ENCODE data around the gene P2RY8.

P2RY8 gene

DNA sequence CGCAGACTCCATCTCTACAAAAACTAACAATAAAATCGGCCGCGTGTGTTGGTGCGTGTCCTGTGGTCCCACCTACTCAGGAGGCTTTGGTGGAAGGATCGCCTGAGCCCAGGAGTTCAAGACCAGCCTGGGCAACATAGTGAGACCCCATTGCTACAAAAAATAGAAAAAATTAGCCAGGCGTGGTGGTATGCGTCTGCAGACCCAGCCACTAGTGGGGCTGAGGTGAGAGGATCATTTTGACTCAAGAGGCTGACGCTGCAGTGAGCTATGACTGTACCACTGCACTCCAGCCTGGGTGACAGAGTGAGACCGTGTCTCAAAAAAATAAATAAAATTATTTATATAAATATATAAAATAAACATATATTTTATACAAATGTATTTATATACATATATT is 106.5 kb downstream of the P2RY8 start:
- TF ChIP-seq, protein P1, sequence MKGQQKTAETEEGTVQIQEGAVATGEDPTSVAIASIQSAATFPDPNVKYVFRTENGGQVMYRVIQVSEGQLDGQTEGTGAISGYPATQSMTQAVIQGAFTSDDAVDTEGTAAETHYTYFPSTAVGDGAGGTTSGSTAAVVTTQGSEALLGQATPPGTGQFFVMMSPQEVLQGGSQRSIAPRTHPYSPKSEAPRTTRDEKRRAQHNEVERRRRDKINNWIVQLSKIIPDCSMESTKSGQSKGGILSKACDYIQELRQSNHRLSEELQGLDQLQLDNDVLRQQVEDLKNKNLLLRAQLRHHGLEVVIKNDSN (IDR thresholded peaks at IDR 0.05): no peak
- no peak for TF ChIP-seq EGR1 (IDR thresholded peaks at IDR 0.05)
- TF ChIP-seq EP300 (IDR thresholded peaks at IDR 0.05; ENCODE audit: borderline replicate concordance): no peak
- no peak for TF ChIP-seq NFIC (IDR thresholded peaks at IDR 0.05)
- TF ChIP-seq, protein P2, sequence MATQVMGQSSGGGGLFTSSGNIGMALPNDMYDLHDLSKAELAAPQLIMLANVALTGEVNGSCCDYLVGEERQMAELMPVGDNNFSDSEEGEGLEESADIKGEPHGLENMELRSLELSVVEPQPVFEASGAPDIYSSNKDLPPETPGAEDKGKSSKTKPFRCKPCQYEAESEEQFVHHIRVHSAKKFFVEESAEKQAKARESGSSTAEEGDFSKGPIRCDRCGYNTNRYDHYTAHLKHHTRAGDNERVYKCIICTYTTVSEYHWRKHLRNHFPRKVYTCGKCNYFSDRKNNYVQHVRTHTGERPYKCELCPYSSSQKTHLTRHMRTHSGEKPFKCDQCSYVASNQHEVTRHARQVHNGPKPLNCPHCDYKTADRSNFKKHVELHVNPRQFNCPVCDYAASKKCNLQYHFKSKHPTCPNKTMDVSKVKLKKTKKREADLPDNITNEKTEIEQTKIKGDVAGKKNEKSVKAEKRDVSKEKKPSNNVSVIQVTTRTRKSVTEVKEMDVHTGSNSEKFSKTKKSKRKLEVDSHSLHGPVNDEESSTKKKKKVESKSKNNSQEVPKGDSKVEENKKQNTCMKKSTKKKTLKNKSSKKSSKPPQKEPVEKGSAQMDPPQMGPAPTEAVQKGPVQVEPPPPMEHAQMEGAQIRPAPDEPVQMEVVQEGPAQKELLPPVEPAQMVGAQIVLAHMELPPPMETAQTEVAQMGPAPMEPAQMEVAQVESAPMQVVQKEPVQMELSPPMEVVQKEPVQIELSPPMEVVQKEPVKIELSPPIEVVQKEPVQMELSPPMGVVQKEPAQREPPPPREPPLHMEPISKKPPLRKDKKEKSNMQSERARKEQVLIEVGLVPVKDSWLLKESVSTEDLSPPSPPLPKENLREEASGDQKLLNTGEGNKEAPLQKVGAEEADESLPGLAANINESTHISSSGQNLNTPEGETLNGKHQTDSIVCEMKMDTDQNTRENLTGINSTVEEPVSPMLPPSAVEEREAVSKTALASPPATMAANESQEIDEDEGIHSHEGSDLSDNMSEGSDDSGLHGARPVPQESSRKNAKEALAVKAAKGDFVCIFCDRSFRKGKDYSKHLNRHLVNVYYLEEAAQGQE (IDR thresholded peaks at IDR 0.05; ENCODE audit: low read depth): no peak
- no peak for TF ChIP-seq TAF1 (IDR thresholded peaks at IDR 0.05; ENCODE audit: low read depth)
- TF ChIP-seq YY1 (IDR thresholded peaks at IDR 0.05; ENCODE audit: low read depth): no peak
- no peak for TF ChIP-seq ZBTB7A (IDR thresholded peaks at IDR 0.05; ENCODE audit: low read depth)
- TF ChIP-seq CREB1 (IDR thresholded peaks at IDR 0.05; ENCODE audit: low read depth): no peak
- no peak for TF ChIP-seq FOXM1 (IDR thresholded peaks at IDR 0.05; ENCODE audit: borderline replicate concordance, low read depth)
- TF ChIP-seq RAD21 (IDR thresholded peaks at IDR 0.05; ENCODE audit: low read depth): no peak
- no peak for TF ChIP-seq CEBPB (IDR thresholded peaks at IDR 0.05)
- no peak for TF ChIP-seq TEAD4 (IDR thresholded peaks at IDR 0.05)
- no peak for TF ChIP-seq TCF12 (IDR thresholded peaks at IDR 0.05; ENCODE audit: low read depth)
- TF ChIP-seq, protein P3, sequence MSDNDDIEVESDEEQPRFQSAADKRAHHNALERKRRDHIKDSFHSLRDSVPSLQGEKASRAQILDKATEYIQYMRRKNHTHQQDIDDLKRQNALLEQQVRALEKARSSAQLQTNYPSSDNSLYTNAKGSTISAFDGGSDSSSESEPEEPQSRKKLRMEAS (IDR thresholded peaks at IDR 0.05): no peak

DNA sequence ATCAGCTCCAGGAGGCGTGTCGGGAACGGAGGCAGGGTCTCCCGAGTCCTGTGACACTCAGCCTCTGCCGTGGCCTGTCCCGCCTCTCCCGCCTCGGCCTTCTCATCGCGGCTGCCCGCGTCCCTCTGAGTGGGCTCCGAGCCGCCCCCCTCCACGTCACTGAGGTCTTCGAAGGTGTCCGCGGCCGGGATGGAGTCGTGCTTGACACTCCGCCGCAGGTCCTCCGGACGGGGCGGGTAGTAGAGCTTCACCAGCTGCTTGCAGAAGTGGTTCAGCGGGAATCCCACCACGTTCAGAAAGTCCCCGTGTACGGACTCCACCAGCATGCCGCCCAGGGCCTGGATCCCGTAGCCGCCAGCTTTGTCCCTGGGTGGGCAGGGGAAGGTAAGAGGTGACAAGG is 109.2 kb downstream of the P2RY8 start:
- no peak for TF ChIP-seq RAD21 (IDR thresholded peaks at IDR 0.05; ENCODE audit: low read depth)
- TF ChIP-seq EGR1 (IDR thresholded peaks at IDR 0.05): no peak
- TF ChIP-seq, protein P3 (IDR thresholded peaks at IDR 0.05): no peak

DNA sequence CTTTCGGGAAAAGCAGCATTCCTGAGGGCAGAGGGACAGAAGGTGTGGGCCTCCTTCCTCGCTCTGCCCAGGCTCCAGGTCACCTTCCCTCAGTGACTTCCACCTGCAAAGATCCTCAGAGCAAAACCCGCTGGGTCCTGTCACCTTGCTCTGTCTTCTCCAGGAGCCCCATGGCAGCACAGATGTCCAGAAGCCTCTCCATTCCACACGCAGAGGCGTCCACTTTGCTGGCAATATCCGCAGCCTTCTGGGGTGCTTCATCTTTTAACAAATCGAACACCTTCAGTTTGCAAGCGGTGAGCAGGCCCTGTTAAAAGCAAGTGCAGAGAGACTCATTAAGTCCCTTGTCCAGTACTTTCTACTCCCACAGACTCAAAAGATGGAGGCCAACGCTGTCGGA is 111.6 kb downstream of the P2RY8 start:
- TF ChIP-seq, protein P1 (IDR thresholded peaks at IDR 0.05): no peak
- TF ChIP-seq CREB1 (IDR thresholded peaks at IDR 0.05; ENCODE audit: low read depth) (no peak), FOXM1 (IDR thresholded peaks at IDR 0.05; ENCODE audit: borderline replicate concordance, low read depth) (no peak), YY1 (IDR thresholded peaks at IDR 0.05; ENCODE audit: low read depth) (no peak), TEAD4 (IDR thresholded peaks at IDR 0.05) (no peak)
- TF ChIP-seq, protein P2 (IDR thresholded peaks at IDR 0.05; ENCODE audit: low read depth): no peak

DNA sequence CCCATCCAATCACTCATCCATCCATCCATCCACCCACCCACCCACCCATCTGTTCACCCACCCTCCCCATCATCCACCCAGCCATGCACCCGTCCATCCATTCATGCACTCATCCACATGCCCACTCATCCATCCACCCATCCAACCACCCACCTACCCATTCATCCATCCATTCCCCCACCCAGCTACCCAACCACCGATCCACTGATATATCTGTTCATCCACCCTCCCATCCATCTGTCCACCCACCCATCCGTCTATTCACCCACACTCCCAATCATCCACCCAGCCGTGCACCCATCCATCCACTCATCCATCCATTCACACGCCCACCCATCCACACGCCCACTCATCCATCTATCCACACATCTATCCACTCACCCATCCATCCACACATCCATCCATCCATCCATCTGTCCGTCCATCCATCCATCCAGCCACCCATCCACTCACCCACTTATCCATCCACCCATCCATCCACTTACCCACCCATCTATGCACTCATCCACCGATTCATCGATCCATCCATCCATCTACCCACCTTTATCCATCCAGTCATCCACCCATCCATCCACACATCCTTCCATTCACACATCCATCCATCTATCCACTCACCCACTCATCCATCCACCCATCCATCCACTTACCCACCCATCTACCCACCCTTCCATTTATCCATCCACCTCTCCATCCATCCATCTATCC is 112.7 kb downstream of the P2RY8 start:
- no peak for TF ChIP-seq NFIC (IDR thresholded peaks at IDR 0.05)
- TF ChIP-seq, protein P2 (IDR thresholded peaks at IDR 0.05; ENCODE audit: low read depth): no peak
- no peak for TF ChIP-seq TEAD4 (IDR thresholded peaks at IDR 0.05)
- no peak for TF ChIP-seq TAF1 (IDR thresholded peaks at IDR 0.05; ENCODE audit: low read depth)
- TF ChIP-seq CEBPB (IDR thresholded peaks at IDR 0.05): no peak
- no peak for TF ChIP-seq ZBTB7A (IDR thresholded peaks at IDR 0.05; ENCODE audit: low read depth)
- TF ChIP-seq, protein P1 (IDR thresholded peaks at IDR 0.05): no peak
- no peak for TF ChIP-seq FOXM1 (IDR thresholded peaks at IDR 0.05; ENCODE audit: borderline replicate concordance, low read depth)
- TF ChIP-seq YY1 (IDR thresholded peaks at IDR 0.05; ENCODE audit: low read depth): no peak
- TF ChIP-seq, protein P3 (IDR thresholded peaks at IDR 0.05): no peak
- no peak for TF ChIP-seq TCF12 (IDR thresholded peaks at IDR 0.05; ENCODE audit: low read depth)

Data from Ishikawa (cell line).